H9 (cell line): Measurements from ENCODE around the gene PTPMT1. TPM values are rescaled to one million over a fixed set of nuclear protein-coding genes. Genes with fewer than 3 reads are reported as not detected.

Experiments used
- DNase-seq: peaks from one replicate; pipeline ENCODE4 v3.0.0-alpha.2; 2017
- H2AFZ ChIP-seq: one replicate; pipeline ENCODE4 v1.6.1; 2013; ENCODE audit warnings: mild to moderate bottlenecking, low read length, control low read depth, moderate library complexity
- H2AK5ac ChIP-seq: 2 replicates; pipeline ENCODE4 v1.6.1; 2013; ENCODE audit warnings: low read length, control low read depth, mixed read lengths; ENCODE audit not compliant: insufficient read length
- H2BK120ac ChIP-seq: one replicate; pipeline ENCODE4 v1.6.1; 2013; ENCODE audit warnings: low read depth, mild to moderate bottlenecking, low read length, control low read depth, inconsistent platforms; ENCODE audit not compliant: poor library complexity, severe bottlenecking
- H2BK12ac ChIP-seq: 2 replicates; pipeline ENCODE4 v1.6.1; 2013; ENCODE audit warnings: low read length, control low read depth, mixed read lengths, low read depth; ENCODE audit not compliant: insufficient read length
- H2BK15ac ChIP-seq: 2 replicates; pipeline ENCODE4 v1.6.1; 2013; ENCODE audit warnings: low read depth, low read length, control low read depth
- H2BK20ac ChIP-seq: one replicate; pipeline ENCODE4 v1.6.1; 2013; ENCODE audit warnings: low read depth, mild to moderate bottlenecking, low read length, control low read depth, inconsistent platforms; ENCODE audit not compliant: poor library complexity, severe bottlenecking
- H2BK5ac ChIP-seq: 2 replicates; pipeline ENCODE4 v1.6.1; 2013; ENCODE audit warnings: low read length, control low read depth, mixed read lengths; ENCODE audit not compliant: insufficient read length
- H3K14ac ChIP-seq: 2 replicates; pipeline ENCODE4 v1.6.1; 2013; ENCODE audit warnings: low read length, control low read depth; ENCODE audit not compliant: insufficient read depth
- H3K18ac ChIP-seq: 2 replicates; pipeline ENCODE4 v1.6.1; 2013; ENCODE audit warnings: low read depth, mild to moderate bottlenecking, mixed read lengths, low read length, control low read depth; ENCODE audit not compliant: insufficient read length
- H3K23ac ChIP-seq: 2 replicates; pipeline ENCODE4 v1.6.1; 2013; ENCODE audit warnings: low read length, control low read depth, mixed read lengths, low read depth; ENCODE audit not compliant: insufficient read length
- H3K23me2 ChIP-seq: 2 replicates; pipeline ENCODE4 v1.6.1; 2013; ENCODE audit warnings: low read depth, mild to moderate bottlenecking, mixed read lengths, low read length, control low read depth; ENCODE audit not compliant: insufficient read length, poor library complexity, severe bottlenecking
- H3K27ac ChIP-seq: 2 replicates; pipeline ENCODE4 v1.5.1; 2013; ENCODE audit warnings: low read length, control low read depth, mixed read lengths, low read depth; ENCODE audit not compliant: insufficient read length
- H3K27me3 ChIP-seq: 2 replicates; pipeline ENCODE4 v1.6.1; 2013; ENCODE audit warnings: low read length, control low read depth, inconsistent platforms; ENCODE audit not compliant: insufficient read depth
- H3K4ac ChIP-seq: 2 replicates; pipeline ENCODE4 v1.6.1; 2013; ENCODE audit warnings: low read depth, mild to moderate bottlenecking, control low read depth, inconsistent platforms, low read length, moderate library complexity
- H3K4me1 ChIP-seq: 2 replicates; pipeline ENCODE4 v1.6.1; 2013; ENCODE audit warnings: low read length, control low read depth, inconsistent platforms; ENCODE audit not compliant: insufficient read depth
- H3K4me2 ChIP-seq: 2 replicates; pipeline ENCODE4 v1.6.1; 2013; ENCODE audit warnings: low read length, control low read depth, mixed read lengths; ENCODE audit not compliant: insufficient read length, insufficient read depth
- H3K56ac ChIP-seq: 2 replicates; pipeline ENCODE4 v1.6.1; 2013; ENCODE audit warnings: low read depth, mild to moderate bottlenecking, mixed read lengths, low read length, control low read depth; ENCODE audit not compliant: insufficient read length
- H3K79me1 ChIP-seq: 2 replicates; pipeline ENCODE4 v1.6.1; 2013; ENCODE audit warnings: low read depth, mild to moderate bottlenecking, moderate library complexity, low read length, control low read depth, inconsistent platforms; ENCODE audit not compliant: insufficient read depth, poor library complexity, severe bottlenecking
- H3K79me2 ChIP-seq: 2 replicates; pipeline ENCODE4 v1.6.1; 2013; ENCODE audit warnings: low read length, control low read depth, inconsistent platforms; ENCODE audit not compliant: insufficient read depth
- H3K9ac ChIP-seq: 2 replicates; pipeline ENCODE4 v1.6.1; 2013; ENCODE audit warnings: low read length, control low read depth, mixed read lengths; ENCODE audit not compliant: insufficient read length; ENCODE audit errors: extremely low read depth
- H3K9me3 ChIP-seq: one replicate; pipeline ENCODE4 v1.6.1; 2013; ENCODE audit warnings: low read depth, low read length, inconsistent platforms; ENCODE audit not compliant: control insufficient read depth
- H3T11ph ChIP-seq: one replicate; pipeline ENCODE4 v1.6.1; 2013; ENCODE audit warnings: mild to moderate bottlenecking, low read length, control low read depth, inconsistent platforms
- H4K20me1 ChIP-seq: one replicate; pipeline ENCODE4 v1.6.1; 2013; ENCODE audit not compliant: control insufficient read depth, insufficient read length, insufficient read depth
- H4K5ac ChIP-seq: 2 replicates; pipeline ENCODE4 v1.6.1; 2013; ENCODE audit warnings: low read depth, mild to moderate bottlenecking, mixed read lengths, low read length, control low read depth; ENCODE audit not compliant: insufficient read length
- H4K8ac ChIP-seq: replicated peaks from 2 replicates; pipeline ENCODE4 v1.6.1; 2013; ENCODE audit warnings: low read length, control low read depth, mixed read lengths, low read depth; ENCODE audit not compliant: insufficient read length
- H4K91ac ChIP-seq: 2 replicates; pipeline ENCODE4 v1.6.1; 2013; ENCODE audit warnings: low read depth, mild to moderate bottlenecking, moderate library complexity, mixed read lengths, low read length, control low read depth; ENCODE audit not compliant: insufficient read length
- H3K27ac Mint-ChIP-seq, 3 experiments: 2 replicates in 2 of 3; 3 replicates in 1 of 3; pipeline ENCODE4 v1.8.0; 2020 to 2021; ENCODE audit warnings: mixed read lengths in 3 of 3, mild to moderate bottlenecking in 1 of 3, moderate library complexity in 1 of 3
- H3K27me3 Mint-ChIP-seq: 2 replicates; pipeline ENCODE4 v1.8.0; 2021; ENCODE audit warnings: low read depth, mild to moderate bottlenecking, moderate library complexity, mixed read lengths
- H3K36me3 Mint-ChIP-seq, 3 experiments: 2 replicates in 2 of 3; 3 replicates in 1 of 3; pipeline ENCODE4 v1.8.0; 2020 to 2021; ENCODE audit warnings: low read depth in 3 of 3, mixed read lengths in 3 of 3; ENCODE audit not compliant: insufficient read depth in 1 of 3
- H3K4me1 Mint-ChIP-seq, 2 experiments: 2 replicates each; pipeline ENCODE4 v1.8.0; 2020; ENCODE audit warnings: mixed read lengths in 2 of 2
- H3K4me3 Mint-ChIP-seq, 2 experiments: 2 replicates in 1 of 2; 3 replicates in 1 of 2; pipeline ENCODE4 v1.8.0; 2020 to 2021; ENCODE audit warnings: mild to moderate bottlenecking in 2 of 2, mixed read lengths in 2 of 2, moderate library complexity in 1 of 2
- H3K9me3 Mint-ChIP-seq, 2 experiments: 2 replicates in 1 of 2; 3 replicates in 1 of 2; pipeline ENCODE4 v1.8.0; 2020; ENCODE audit warnings: mild to moderate bottlenecking in 2 of 2, mixed read lengths in 2 of 2, moderate library complexity in 1 of 2
- CTCF ChIP-seq: fragments of 200-600 bp; sonication (generic); conservative IDR thresholded peaks from 3 replicates; pipeline ENCODE4 v1.8.0; 2021; ENCODE audit warnings: antibody characterized with exemption, mild to moderate bottlenecking
- WGBS: extraction: QIAGEN DNeasy Blood & Tissue Kit; methylation state at CpG from one replicate; pipeline ENCODE4 v1.1.7; 2013; ENCODE audit warnings: missing lambda C conversion rate, low lambda C conversion rate, mixed read lengths; ENCODE audit not compliant: insufficient read length; ENCODE audit errors: extremely low coverage; 5-methylcytosine and 5-hydroxymethylcytosine counted together
- total RNA-seq: library from RNA; stranded (reverse); gene quantifications from 2 replicates; pipeline ENCODE4 v1.2.1, GENCODE V29; 2021

PTPMT1 gene
- total RNA-seq, 1 experiment from 2014 or later = 72.9 TPM

DNA sequence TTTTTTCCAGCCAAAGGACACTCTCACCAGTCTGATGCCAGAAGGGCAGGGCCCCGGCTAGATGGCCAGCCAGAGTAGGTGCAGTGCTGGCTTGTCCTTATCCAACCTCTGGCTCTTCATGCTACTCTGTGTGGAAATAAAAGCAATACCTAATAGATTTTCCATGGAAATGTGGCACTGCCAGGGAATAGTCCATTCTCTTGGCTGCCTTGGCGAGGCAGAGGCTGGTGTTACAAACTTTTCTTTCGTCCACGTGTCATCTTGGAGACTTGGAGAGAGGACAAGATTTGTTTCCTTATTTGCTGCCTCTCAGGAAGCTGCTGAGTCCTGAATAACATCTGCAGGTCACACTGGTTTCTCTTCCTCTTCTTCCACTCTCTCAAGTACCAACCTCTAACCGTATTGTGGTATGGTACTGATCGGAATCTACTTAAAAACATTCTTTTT is 46.0 kb downstream of the PTPMT1 start:
- H3K27ac ChIP-seq = no peak overlapping the region
- no peak overlapping the region for H4K91ac ChIP-seq
- no peaks in the 10 kb centered on the region for H3K4me1 ChIP-seq
- no peak overlapping the region for H3K4me2 ChIP-seq
- H3K56ac ChIP-seq = no peak overlapping the region
- Mint-ChIP-seq H3K27me3 (no peaks in the 10 kb centered on the region), H3K27ac (no peak overlapping the region), H3K4me1 (no peaks in the 10 kb centered on the region), H3K36me3 (peaks cover 2 to 8% (median 4%) of the 10 kb centered on the region in 3 experiments; a peak in 3 of 7 replicates), H3K9me3 (no peaks in the 10 kb centered on the region), H3K4me3 (no peak overlapping the region)
- H4K20me1 ChIP-seq = no peaks in the 10 kb centered on the region
- no peaks in the 10 kb centered on the region for H3K23me2 ChIP-seq
- H3K18ac ChIP-seq = no peak overlapping the region
- H2BK120ac ChIP-seq = no peak overlapping the region
- H3K9ac ChIP-seq = no peak overlapping the region
- no peak overlapping the region for H2BK12ac ChIP-seq
- DNase-seq = no peak
- H4K5ac ChIP-seq = no peak overlapping the region
- H2BK5ac ChIP-seq = no peak overlapping the region
- no CpG with 5 or more reads among the region's 6 CpGs for WGBS
- no peaks in the 10 kb centered on the region for H3K27me3 ChIP-seq
- H3K79me1 ChIP-seq = no peaks in the 10 kb centered on the region
- H2AFZ ChIP-seq = no peak overlapping the region
- H2BK20ac ChIP-seq = no peak overlapping the region
- no peak overlapping the region for H2BK15ac ChIP-seq
- no peak for TF ChIP-seq CTCF
- no peak overlapping the region for H2AK5ac ChIP-seq
- no peak overlapping the region for H3K4ac ChIP-seq
- H3T11ph ChIP-seq = no peak overlapping the region
- no peak overlapping the region for H3K14ac ChIP-seq
- no peaks in the 10 kb centered on the region for H3K79me2 ChIP-seq
- no peak overlapping the region for H3K23ac ChIP-seq
- H4K8ac ChIP-seq = no peak overlapping the region
- no peaks in the 10 kb centered on the region for H3K9me3 ChIP-seq
